Posterior vena cava (tissue), 2 donors: ENCODE data around the gene SUPT5H. TPM values are rescaled to one million over a fixed set of nuclear protein-coding genes. Genes with fewer than 3 reads are reported as not detected.

Experiments used
- microRNA-seq, 2 donors: library from miRNA; unstranded; fragments of <30 nt; microRNA quantifications; one replicate each; pipeline ENCODE4 v1.2.0, GENCODE V29; 2020 to 2021; ENCODE audit warnings: borderline microRNAs expressed in 2 of 2
- total RNA-seq, 2 donors: library from RNA; stranded (reverse); fragmentation: NEBNext Ultra II Directional; extraction: Animal tissue kit (Norgen Biotek cat#: 25700); gene quantifications; one replicate each; pipeline ENCODE4 v1.2.1, GENCODE V29; 2021
- donor health status: DM: yes; HTN: yes; CAD: no.
- donor health status: DM: yes; HTN: yes; CAD: no.

Gene SUPT5H
- total RNA-seq, 2 donors from 2014 or later = 67.0 to 74.9 TPM

Small RNA genes within 50 kb of the gene (microRNA-seq; reads per million reads assigned to microRNA genes)
- gene MIR4530 = 0 reads per million in 2 donors

Other genes with a start within 250 kb of the SUPT5H start
- gene NCCRP1, start 248.6 kb upstream of the SUPT5H start, total RNA-seq = not detected
- gene SYCN, start 241.3 kb upstream of the SUPT5H start, total RNA-seq = not detected
- not detected for gene IFNL3, start 200.6 kb upstream of the SUPT5H start, total RNA-seq
- gene IFNL4, start 196.7 kb upstream of the SUPT5H start, total RNA-seq = not detected
- not detected for gene IFNL2, start 177.2 kb upstream of the SUPT5H start, total RNA-seq
- not detected for gene IFNL1, start 149.2 kb upstream of the SUPT5H start, total RNA-seq
- under 1 TPM; 0.29 to 0.32 TPM for gene LRFN1, start 124.7 kb upstream of the SUPT5H start, total RNA-seq
- 10 to 100 TPM; 35.0 to 48.4 TPM for gene GMFG, start 109.5 kb upstream of the SUPT5H start, total RNA-seq
- 100 to 1,000 TPM in 1 of 2 donors, 10 to 100 TPM in 1; 74.5 to 119 TPM for gene SAMD4B, start 103.2 kb upstream of the SUPT5H start, total RNA-seq
- 10 to 100 TPM; 26.0 to 28.5 TPM for gene PAF1, start 54.5 kb upstream of the SUPT5H start, total RNA-seq
- gene MED29, start 54.2 kb upstream of the SUPT5H start, total RNA-seq = 10 to 100 TPM; 32.7 to 33.3 TPM
- 100 to 1,000 TPM; 258 to 509 TPM for gene ZFP36, start 38.7 kb upstream of the SUPT5H start, total RNA-seq
- gene PLEKHG2, start 32.9 kb upstream of the SUPT5H start, total RNA-seq = 10 to 100 TPM; 38.1 to 48.6 TPM
- gene RPS16, start 9.6 kb upstream of the SUPT5H start, total RNA-seq = 1,000 to 10,000 TPM; 1,159 to 1,295 TPM
- 10 to 100 TPM; 44.5 to 45.5 TPM for gene TIMM50, start 35.3 kb downstream of the SUPT5H start, total RNA-seq
- gene DLL3, start 53.4 kb downstream of the SUPT5H start, total RNA-seq = not detected
- not detected for gene SELENOV, start 69.6 kb downstream of the SUPT5H start, total RNA-seq
- 1 to 10 TPM; 2.4 to 2.9 TPM for gene EID2B, start 87.3 kb downstream of the SUPT5H start, total RNA-seq
- 10 to 100 TPM; 12.9 to 13.0 TPM for gene EID2, start 94.6 kb downstream of the SUPT5H start, total RNA-seq
- gene LGALS13, start 156.9 kb downstream of the SUPT5H start, total RNA-seq = not detected
- not detected for gene LGALS16, start 210.3 kb downstream of the SUPT5H start, total RNA-seq